HCT116 (cell line): ENCODE results near the gene C17orf100. TPM values are rescaled to one million over a fixed set of nuclear protein-coding genes. Genes with fewer than 3 reads are reported as not detected.

Experiments
- ATAC-seq: fragments of 200-7000 bp; cut with Tn5 transposase; 2 replicates; pipeline ENCODE4 v1.9.1; 2020; ENCODE audit warnings: mild to moderate bottlenecking, moderate library complexity
- BruUV-seq: library from RNA; stranded (reverse); fragments of 400-500 nt; replicated peaks from 2 replicates; lab custom pipeline; 2021; lab: Mats Ljungman, UMichigan
- CTCF ChIA-PET: fragments of 300-600 bp; sonication (Branson Sonifier 250); formaldehyde crosslinking; loops from one replicate; lab custom pipeline; 2021; ENCODE audit warnings: antibody characterized with exemption; lab: Charles Lee
- POLR2A ChIA-PET: fragments of 300-600, 350-600 bp; sonication (Branson Sonifier 250); formaldehyde crosslinking; loops from one replicate; lab custom pipeline; 2021; ENCODE audit warnings: antibody characterized with exemption; lab: Charles Lee
- RAD21 ChIA-PET, 2 experiments: fragments of 300-600 bp; sonication (Branson Sonifier 250); formaldehyde crosslinking; loops; one replicate each; lab custom pipeline; 2023; ENCODE audit warnings: low total read pairs in 2 of 2; ENCODE audit not compliant: uncharacterized antibody in 2 of 2, unreplicated experiment in 2 of 2, low non-redundant PET in 1 of 2; lab: Charles Lee
- DNase-seq: peaks from one replicate; pipeline ENCODE4 v3.0.0-alpha.2; 2010; ENCODE audit warnings: low read depth, low spot score
- H2AFZ ChIP-seq: fragments of 200-600 bp; shearing (Covaris generic), sonication (generic); 2 replicates; pipeline ENCODE4 v1.6.1; 2017; ENCODE audit warnings: low read depth, mixed run types, mixed read lengths, antibody characterized with exemption, low read length; ENCODE audit not compliant: poor library complexity, severe bottlenecking
- H3K27ac ChIP-seq: 2 replicates; pipeline ENCODE4 v1.5.1; 2012; ENCODE audit warnings: low read depth, low read length
- H3K27me3 ChIP-seq: fragments of 200-600 bp; sonication (generic); 2 replicates; pipeline ENCODE4 v1.6.1; 2016; ENCODE audit warnings: mixed run types, low read length, mixed read lengths; ENCODE audit not compliant: insufficient read depth
- H3K36me3 ChIP-seq, 2 experiments: fragments of 200-500 bp in 1 of 2; fragments of 200-600 bp in 1 of 2; sonication (Bioruptor generic) in 1 of 2; sonication (generic) in 1 of 2; 2 replicates each; pipeline versions ENCODE4 v1.5.1 to v1.6.1; 2014 to 2016; ENCODE audit warnings: low read length in 2 of 2, inconsistent platforms in 1 of 2, mixed read lengths in 1 of 2, mixed run types in 1 of 2; ENCODE audit not compliant: insufficient read depth in 2 of 2, control insufficient read depth in 1 of 2
- H3K4me1 ChIP-seq, 2 experiments: fragments of 200-600 bp in 1 of 2; sonication (generic) in 1 of 2; 2 replicates each; pipeline versions ENCODE4 v1.5.1 to v1.6.1; 2012 to 2017; ENCODE audit warnings: low read length in 2 of 2, inconsistent platforms in 1 of 2, mild to moderate bottlenecking in 1 of 2, mixed read lengths in 1 of 2, mixed run types in 1 of 2, moderate library complexity in 1 of 2; ENCODE audit not compliant: insufficient read depth in 2 of 2, control insufficient read depth in 1 of 2
- H3K4me2 ChIP-seq: fragments of 200-600 bp; sonication (generic); 2 replicates; pipeline ENCODE4 v1.6.1; 2017; ENCODE audit warnings: mixed run types, low read length, mixed read lengths
- H3K4me3 ChIP-seq, 2 experiments: fragments of 200-600 bp in 1 of 2; sonication (generic) in 1 of 2; replicated peaks in 1 of 2; 2 replicates each; pipeline ENCODE4 v1.5.1; 2011 to 2016; ENCODE audit warnings: low read length in 2 of 2, control low read depth in 1 of 2, low read depth in 1 of 2, mild to moderate bottlenecking in 1 of 2, mixed read lengths in 1 of 2, mixed run types in 1 of 2
- H3K79me2 ChIP-seq: fragments of 200-600 bp; sonication (generic); 2 replicates; pipeline ENCODE4 v1.6.1; 2017; ENCODE audit warnings: mild to moderate bottlenecking, mixed run types, low read length, moderate library complexity, mixed read lengths; ENCODE audit not compliant: insufficient read depth
- H3K9ac ChIP-seq: fragments of 200-600 bp; sonication (generic); 2 replicates; pipeline ENCODE4 v1.6.1; 2016; ENCODE audit warnings: low read length, mixed read lengths
- H3K9me2 ChIP-seq: fragments of 200-600 bp; sonication (generic), shearing (Covaris generic); 2 replicates; pipeline ENCODE4 v1.6.1; 2017; ENCODE audit warnings: mixed run types, mild to moderate bottlenecking, moderate library complexity; ENCODE audit not compliant: insufficient read depth
- H3K9me3 ChIP-seq, 2 experiments: fragments of 200-500 bp in 1 of 2; fragments of 200-600 bp in 1 of 2; sonication (Bioruptor generic) in 1 of 2; sonication (generic) in 1 of 2; 2 replicates each; pipeline ENCODE4 v1.6.1; 2014 to 2017; ENCODE audit warnings: low read length in 2 of 2, mixed read lengths in 2 of 2, inconsistent platforms in 1 of 2, low read depth in 1 of 2, mild to moderate bottlenecking in 1 of 2, mixed run types in 1 of 2, moderate library complexity in 1 of 2; ENCODE audit not compliant: control insufficient read depth in 1 of 2, insufficient read depth in 1 of 2
- H4K20me1 ChIP-seq: fragments of 200-600 bp; sonication (generic), shearing (Covaris generic); 2 replicates; pipeline ENCODE4 v1.6.1; 2017; ENCODE audit warnings: mixed run types, mild to moderate bottlenecking, moderate library complexity; ENCODE audit not compliant: insufficient read depth
- ATF3 ChIP-seq: IDR thresholded peaks from 2 replicates; pipeline ENCODE4 v1.6.1; 2012
- CTCF ChIP-seq, 3 experiments: fragments of 200-600 bp in 1 of 3; sonication (generic) in 1 of 3; IDR thresholded peaks in 2 of 3; conservative IDR thresholded peaks in 1 of 3; 2 replicates each; pipeline ENCODE4 v1.5.1; 2012 to 2017; ENCODE audit warnings: low read depth in 2 of 3, low read length in 2 of 3, antibody characterized with exemption in 1 of 3, borderline replicate concordance in 1 of 3, control low read depth in 1 of 3, mild to moderate bottlenecking in 1 of 3, mixed read lengths in 1 of 3, mixed run types in 1 of 3, moderate library complexity in 1 of 3; ENCODE audit not compliant: insufficient read depth in 1 of 3
- EGR1 ChIP-seq: IDR thresholded peaks from 2 replicates; pipeline ENCODE4 v1.6.1; 2012; ENCODE audit warnings: low read depth
- ELF1 ChIP-seq: IDR thresholded peaks from 2 replicates; pipeline ENCODE4 v1.6.1; 2012; ENCODE audit warnings: low read depth, borderline replicate concordance
- EZH2 ChIP-seq: fragments of 200-600 bp; sonication (generic); IDR thresholded peaks from 2 replicates; pipeline ENCODE4 v1.6.1; 2017; ENCODE audit warnings: antibody characterized with exemption, mixed run types
- EZH2phosphoT487 ChIP-seq: fragments of 200-600 bp; IDR thresholded peaks from 2 replicates; pipeline ENCODE4 v1.6.1; 2018; ENCODE audit warnings: antibody characterized with exemption, borderline replicate concordance
- FOSL1 ChIP-seq: IDR thresholded peaks from 2 replicates; pipeline ENCODE4 v1.6.1; 2012; ENCODE audit warnings: low read depth
- JUND ChIP-seq: IDR thresholded peaks from 2 replicates; pipeline ENCODE4 v1.6.1; 2012
- MAX ChIP-seq: IDR thresholded peaks from 2 replicates; pipeline ENCODE4 v1.6.1; 2012
- POLR2A ChIP-seq: IDR thresholded peaks from 2 replicates; pipeline ENCODE4 v1.7.0; 2011; ENCODE audit warnings: borderline replicate concordance; ENCODE audit not compliant: insufficient read depth, insufficient read length; ENCODE audit errors: extremely low read depth
- POLR2AphosphoS5 ChIP-seq: IDR thresholded peaks from 2 replicates; pipeline ENCODE4 v1.6.1; 2011; ENCODE audit warnings: mild to moderate bottlenecking, low read depth, low read length, moderate library complexity
- REST ChIP-seq: IDR thresholded peaks from 2 replicates; pipeline ENCODE4 v1.6.1; 2012; ENCODE audit warnings: low read depth
- SP1 ChIP-seq: IDR thresholded peaks from 2 replicates; pipeline ENCODE4 v1.6.1; 2012; ENCODE audit warnings: low read depth
- TCF7L2 ChIP-seq: IDR thresholded peaks from 2 replicates; pipeline ENCODE4 v1.7.0; 2011; ENCODE audit warnings: borderline replicate concordance, inconsistent platforms; ENCODE audit not compliant: insufficient read depth, insufficient read length; ENCODE audit errors: extremely low read depth
- YY1 ChIP-seq: IDR thresholded peaks from 2 replicates; pipeline ENCODE4 v1.6.1; 2011; ENCODE audit warnings: low read length, low read depth, moderate library complexity, mild to moderate bottlenecking; ENCODE audit not compliant: insufficient replicate concordance; ENCODE audit errors: extremely low read depth
- ZBTB33 ChIP-seq: IDR thresholded peaks from 2 replicates; pipeline ENCODE4 v1.6.1; 2011; ENCODE audit warnings: mild to moderate bottlenecking, low read length, moderate library complexity; ENCODE audit not compliant: insufficient replicate concordance; ENCODE audit errors: extremely low read depth
- ZNF274 ChIP-seq: fragments of 200-500 bp; sonication (Bioruptor generic); IDR thresholded peaks from 2 replicates; pipeline ENCODE4 v1.6.1; 2014; ENCODE audit warnings: mild to moderate bottlenecking, low read depth, low read length, inconsistent platforms
- intact Hi-C: fragments of 100-400 bp; cut with micrococcal nuclease; formaldehyde crosslinking; loops from 2 replicates; pipeline ENCODE4 v1.10.0; 2022
- total RNA-seq: library from RNA; stranded (reverse); gene quantifications from one replicate; pipeline ENCODE4 v1.2.1, GENCODE V29; 2021; ENCODE audit not compliant: unreplicated experiment

The C17orf100 gene
- total RNA-seq, 1 experiment from 2014 or later = 0.76 TPM

GRCh38 chr17:6677946-6678345, 26.4 kb downstream of the C17orf100 start (continued):
- TF ChIP-seq REST (no peak), SP1 (no peak)

GRCh38 chr17:6679241-6679640, 27.7 kb downstream of the C17orf100 start:
- ATAC-seq = no peak
- CTCF ChIA-PET = interaction anchor here (2.3 kb wide), 1 partner anchor 13 kb away, joined by 5 read pairs; no protein-coding TSS in a partner anchor
- Histone ChIP-seq H3K36me3 (no peaks in the 10 kb centered on the region), H3K9me2 (no peaks in the 10 kb centered on the region), H4K20me1 (no peaks in the 10 kb centered on the region), H3K9ac (no peak overlapping the region), H3K9me3 (no peaks in the 10 kb centered on the region), H3K4me1 (no peaks in the 10 kb centered on the region), H3K79me2 (no peaks in the 10 kb centered on the region), H3K4me3 (no peak overlapping the region), H3K27ac (no peak overlapping the region), H3K4me2 (no peak overlapping the region), H3K27me3 (no peaks in the 10 kb centered on the region), H2AFZ (no peak overlapping the region)
- POLR2A ChIA-PET = no interaction called here
- RAD21 ChIA-PET = no interaction called here
- intact Hi-C loops = no loop called here
- BruUV-seq = no TSS peak
- TF ChIP-seq POLR2AphosphoS5 (no peak), TCF7L2 (no peak), CTCF (IDR thresholded peaks at IDR 0.05 in 2 of 3, conservative IDR thresholded peaks at IDR 0.05 in 1 of 3; ENCODE audit: borderline replicate concordance in 1 of 3, insufficient read depth in 1 of 3, low read depth in 2 of 3, low read length in 2 of 3) (no peak), EZH2phosphoT487 (no peak), EZH2 (no peak), ZBTB33 (no peak), POLR2A (no peak), EGR1 (no peak), ZNF274 (no peak), FOSL1 (no peak), JUND (no peak), YY1 (no peak), ELF1 (no peak), MAX (no peak), ATF3 (no peak)
- no peak for DNase-seq
